ENCODE measurements around the gene NR1D2. TPM values are rescaled to one million over a fixed set of nuclear protein-coding genes. Genes with fewer than 3 reads are reported as not detected.

Gene NR1D2
- total RNA-seq, 2 experiments from 2014 or later: 3.8 to 4.1 TPM

- ATAC-seq (peak; percentile 71), DNase-seq (no peak)
- Mint-ChIP-seq H3K27ac (no peak overlapping the region), H3K36me3 (peaks cover 9% of the 10 kb centered on the region), H3K4me1 (peaks cover 10% of the 10 kb centered on the region), H3K4me3 (no peak overlapping the region), H3K27me3 (no peaks in the 10 kb centered on the region), H3K9me3 (ENCODE audit: low read depth) (no peaks in the 10 kb centered on the region)
- CTCF ChIA-PET: no interaction called here
Measured at GRCh38 chr3:23959135-23959900, 14.2 kb downstream of the NR1D2 start.

- Mint-ChIP-seq H3K27me3 (no peaks in the 10 kb centered on the region), H3K4me3 (no peak overlapping the region), H3K4me1 (peaks cover 10% of the 10 kb centered on the region), H3K9me3 (ENCODE audit: low read depth) (no peaks in the 10 kb centered on the region), H3K27ac (no peak overlapping the region), H3K36me3 (peaks cover 9% of the 10 kb centered on the region)
- no peak for DNase-seq
- CTCF ChIA-PET: no interaction called here
- ATAC-seq: no peak
Measured at GRCh38 chr3:23960649-23961048, 15.6 kb downstream of the NR1D2 start.

DNA sequence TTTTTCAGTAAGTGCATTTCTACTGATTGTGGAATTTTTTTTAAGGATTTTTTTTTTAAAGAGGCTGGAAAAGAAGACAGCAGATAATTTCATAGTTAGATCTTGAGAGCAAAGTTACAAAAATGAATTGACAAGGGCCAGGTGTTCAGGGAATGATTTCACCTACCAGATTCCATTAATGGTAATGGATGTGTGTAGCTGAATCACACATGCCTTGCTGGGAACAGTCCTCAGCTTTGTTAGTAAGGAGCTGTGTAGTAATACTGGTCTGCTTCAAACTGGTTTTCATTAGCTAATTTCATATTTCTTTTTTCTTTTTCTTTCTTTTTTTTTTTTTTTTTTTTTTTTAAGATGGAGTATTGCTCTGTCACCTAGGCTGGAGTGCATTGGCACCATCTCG, 16.0 kb downstream of the NR1D2 start:
- Mint-ChIP-seq H3K4me1 (peaks cover 10% of the 10 kb centered on the region), H3K27me3 (no peaks in the 10 kb centered on the region), H3K4me3 (no peak overlapping the region), H3K9me3 (ENCODE audit: low read depth) (no peaks in the 10 kb centered on the region), H3K36me3 (peaks cover 9% of the 10 kb centered on the region), H3K27ac (no peak overlapping the region)
- CTCF ChIA-PET: no interaction called here
- DNase-seq (no peak), ATAC-seq (no peak)

- ATAC-seq: no peak
- no peak overlapping the region for H3K27ac Mint-ChIP-seq
- H3K9me3 Mint-ChIP-seq (ENCODE audit: low read depth): no peaks in the 10 kb centered on the region
- peaks cover 10% of the 10 kb centered on the region for H3K4me1 Mint-ChIP-seq
- CTCF ChIA-PET: no interaction called here
- DNase-seq: no peak
- H3K27me3 Mint-ChIP-seq: no peaks in the 10 kb centered on the region
- no peak overlapping the region for H3K4me3 Mint-ChIP-seq
- peaks cover 7% of the 10 kb centered on the region for H3K36me3 Mint-ChIP-seq
Measured at GRCh38 chr3:23961913-23962312, 16.8 kb downstream of the NR1D2 start.

DNA sequence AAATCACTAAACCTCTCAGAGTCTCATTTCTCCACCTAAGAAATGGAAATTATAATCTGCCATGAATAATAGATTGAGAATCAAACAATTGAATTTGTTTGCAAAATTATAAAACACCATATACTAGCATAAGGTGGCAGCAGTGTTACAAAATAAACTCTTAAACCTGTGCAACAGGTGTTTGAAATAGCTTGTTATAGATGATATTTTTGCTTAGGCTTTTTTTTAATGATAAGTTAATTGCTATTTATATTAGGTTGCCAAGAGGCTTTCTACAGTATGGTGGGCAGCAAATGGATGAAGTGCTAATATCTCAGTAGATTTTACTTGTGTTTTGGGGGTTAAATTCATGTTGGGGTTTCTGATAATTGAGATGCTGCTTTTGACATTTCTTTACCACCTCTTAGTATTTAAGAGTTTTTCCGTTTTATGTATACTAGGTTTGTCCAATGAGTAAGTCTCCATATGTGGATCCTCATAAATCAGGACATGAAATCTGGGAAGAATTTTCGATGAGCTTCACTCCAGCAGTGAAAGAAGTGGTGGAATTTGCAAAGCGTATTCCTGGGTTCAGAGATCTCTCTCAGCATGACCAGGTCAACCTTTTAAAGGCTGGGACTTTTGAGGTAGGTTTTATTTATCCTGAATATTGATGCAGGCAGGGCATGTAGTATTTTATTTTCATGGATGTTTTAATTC, 19.6 kb downstream of the NR1D2 start:
- peaks cover 11% of the 10 kb centered on the region for H3K36me3 Mint-ChIP-seq
- no peak for ATAC-seq
- no peak for DNase-seq
- H3K9me3 Mint-ChIP-seq (ENCODE audit: low read depth): no peaks in the 10 kb centered on the region
- CTCF ChIA-PET: no interaction called here
- H3K4me3 Mint-ChIP-seq: no peak overlapping the region
- H3K4me1 Mint-ChIP-seq: peaks cover 1% of the 10 kb centered on the region
- no peak overlapping the region for H3K27ac Mint-ChIP-seq
- H3K27me3 Mint-ChIP-seq: no peaks in the 10 kb centered on the region

DNA sequence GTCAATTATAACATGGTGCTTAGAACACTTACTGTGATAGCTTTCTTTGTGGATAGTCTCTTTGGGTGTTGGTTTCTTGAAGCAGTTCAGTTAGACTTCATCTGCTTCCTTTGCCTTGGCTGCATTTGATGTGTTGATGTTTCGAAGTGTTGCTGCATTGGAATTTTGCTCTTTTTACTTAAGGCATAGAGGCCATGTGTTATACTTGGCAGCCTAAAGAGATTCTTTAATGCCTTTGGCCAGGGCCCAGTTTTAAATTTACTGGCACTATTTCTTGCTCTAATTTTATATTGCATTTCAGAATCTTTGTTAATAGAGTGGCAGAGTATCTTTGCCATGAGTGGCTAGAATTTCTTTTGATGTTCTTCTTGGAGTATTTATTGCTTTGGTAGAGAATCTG, 21.2 kb downstream of the NR1D2 start:
- Mint-ChIP-seq H3K27ac (no peak overlapping the region), H3K9me3 (ENCODE audit: low read depth) (no peaks in the 10 kb centered on the region), H3K27me3 (no peaks in the 10 kb centered on the region), H3K36me3 (peaks cover 11% of the 10 kb centered on the region), H3K4me3 (no peak overlapping the region), H3K4me1 (no peaks in the 10 kb centered on the region)
- ATAC-seq: no peak
- CTCF ChIA-PET: no interaction called here
- no peak for DNase-seq

- Mint-ChIP-seq H3K4me3 (no peak overlapping the region), H3K36me3 (peaks cover 6% of the 10 kb centered on the region), H3K27ac (no peak overlapping the region), H3K27me3 (no peaks in the 10 kb centered on the region), H3K9me3 (ENCODE audit: low read depth) (no peaks in the 10 kb centered on the region), H3K4me1 (no peaks in the 10 kb centered on the region)
- no peak for ATAC-seq
- no peak for DNase-seq
- CTCF ChIA-PET: interaction anchor here (0.6 kb wide), 1 partner anchor 68 kb away, joined by 3 read pairs; no protein-coding TSS in a partner anchor
Measured at GRCh38 chr3:23968463-23969184, 23.5 kb downstream of the NR1D2 start.

GRCh38 chr3:23969393-23969792, 24.3 kb downstream of the NR1D2 start:
- H3K36me3 Mint-ChIP-seq: peaks cover 6% of the 10 kb centered on the region
- H3K4me3 Mint-ChIP-seq: no peak overlapping the region
- no peaks in the 10 kb centered on the region for H3K27me3 Mint-ChIP-seq
- no peaks in the 10 kb centered on the region for H3K4me1 Mint-ChIP-seq
- no peaks in the 10 kb centered on the region for H3K9me3 Mint-ChIP-seq (ENCODE audit: low read depth)
- no peak for DNase-seq
- CTCF ChIA-PET: interaction anchor here (0.6 kb wide), 1 partner anchor 713 kb away, joined by 3 read pairs; no protein-coding TSS in a partner anchor
- ATAC-seq: no peak
- no peak overlapping the region for H3K27ac Mint-ChIP-seq

DNA sequence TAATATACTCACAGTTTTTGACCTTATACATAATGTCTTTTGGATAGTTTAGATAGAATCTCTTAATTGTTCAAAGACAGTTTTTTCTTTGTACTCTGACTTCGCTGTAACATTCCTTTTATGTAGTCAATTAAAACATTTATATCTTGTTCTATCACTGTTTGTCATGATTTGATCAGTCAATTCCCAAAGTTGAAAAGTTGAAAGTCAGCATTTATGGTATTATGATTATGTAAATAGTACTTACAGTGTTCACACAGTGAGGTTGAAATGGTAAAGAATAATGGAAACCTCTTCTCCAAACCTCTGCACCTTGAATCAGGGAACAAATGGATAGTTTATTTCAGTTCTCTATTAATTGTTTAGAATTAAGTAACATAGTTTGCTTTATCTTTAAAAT, 26.6 kb downstream of the NR1D2 start:
- CTCF ChIA-PET: no interaction called here
- no peak overlapping the region for H3K4me3 Mint-ChIP-seq
- peaks cover 8% of the 10 kb centered on the region for H3K36me3 Mint-ChIP-seq
- DNase-seq (no peak), ATAC-seq (no peak)
- no peak overlapping the region for H3K27ac Mint-ChIP-seq
- peaks cover 4% of the 10 kb centered on the region for H3K9me3 Mint-ChIP-seq (ENCODE audit: low read depth)
- H3K27me3 Mint-ChIP-seq: no peaks in the 10 kb centered on the region
- H3K4me1 Mint-ChIP-seq: no peaks in the 10 kb centered on the region

GRCh38 chr3:23976555-23976954, 31.5 kb downstream of the NR1D2 start:
- DNase-seq (no peak), ATAC-seq (no peak)
- Mint-ChIP-seq H3K27ac (no peak overlapping the region), H3K4me3 (no peak overlapping the region), H3K36me3 (peaks cover 4% of the 10 kb centered on the region), H3K9me3 (ENCODE audit: low read depth) (peaks cover 4% of the 10 kb centered on the region), H3K4me1 (no peaks in the 10 kb centered on the region), H3K27me3 (no peaks in the 10 kb centered on the region)
- CTCF ChIA-PET: no interaction called here

DNA sequence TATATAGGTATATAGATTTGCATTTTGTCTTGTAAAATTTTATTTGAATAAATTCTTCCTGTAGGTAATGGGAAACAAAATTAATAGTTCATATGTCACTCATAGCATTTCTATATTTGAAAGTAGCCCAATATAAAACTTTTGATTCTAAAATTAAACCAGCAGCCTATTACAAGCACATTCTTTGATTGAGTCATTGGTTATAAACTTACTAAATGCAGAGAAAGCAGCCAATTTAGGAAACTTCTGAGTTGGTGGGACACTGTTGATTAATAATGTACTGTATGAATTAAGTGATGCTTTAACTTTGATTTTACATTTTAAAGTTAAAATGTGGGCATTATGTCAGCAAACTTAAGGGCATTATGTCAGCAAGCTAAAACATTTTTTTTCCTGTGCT, 34.5 kb downstream of the NR1D2 start:
- Mint-ChIP-seq H3K9me3 (ENCODE audit: low read depth) (peaks cover 4% of the 10 kb centered on the region), H3K4me1 (no peaks in the 10 kb centered on the region), H3K36me3 (peaks cover 4% of the 10 kb centered on the region), H3K4me3 (no peak overlapping the region), H3K27me3 (no peaks in the 10 kb centered on the region), H3K27ac (no peak overlapping the region)
- CTCF ChIA-PET: interaction anchor here (0.8 kb wide), 1 partner anchor 20 kb away, joined by 3 read pairs; no protein-coding TSS in a partner anchor
- ATAC-seq (no peak), DNase-seq (no peak)

- peaks cover under 1% of the 10 kb centered on the region for H3K9me3 Mint-ChIP-seq (ENCODE audit: low read depth)
Measured at GRCh38 chr3:23981136-23981535, 36.0 kb downstream of the NR1D2 start.

DNA sequence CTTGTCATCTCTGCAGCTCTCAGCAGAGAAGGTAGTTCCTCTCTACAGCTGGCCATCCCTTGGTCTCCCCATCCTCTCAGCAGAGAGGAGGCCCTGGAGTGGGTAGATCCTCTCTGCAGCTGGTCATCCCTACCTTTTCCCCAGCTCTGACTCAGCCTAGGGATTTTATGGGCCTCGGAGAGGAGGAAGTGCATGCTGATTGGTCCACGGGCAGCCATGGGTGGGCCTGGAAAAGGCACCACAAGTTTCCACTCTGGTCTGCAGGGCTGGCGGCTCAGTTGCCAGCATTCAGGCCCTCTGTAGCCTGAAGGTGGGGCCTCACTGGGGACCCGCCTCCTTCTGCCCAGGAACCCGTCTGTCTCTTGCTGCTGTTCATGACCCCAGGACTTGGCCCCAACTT, 36.9 kb downstream of the NR1D2 start:
- Mint-ChIP-seq H3K27ac (no peak overlapping the region), H3K4me1 (no peaks in the 10 kb centered on the region), H3K4me3 (no peak overlapping the region), H3K27me3 (no peaks in the 10 kb centered on the region), H3K36me3 (no peaks in the 10 kb centered on the region), H3K9me3 (ENCODE audit: low read depth) (no peaks in the 10 kb centered on the region)
- DNase-seq (no peak), ATAC-seq (no peak)
- CTCF ChIA-PET: no interaction called here

More at GRCh38 chr3:23981136-23981535, 36.0 kb downstream of the NR1D2 start:
- Mint-ChIP-seq H3K36me3 (peaks cover under 1% of the 10 kb centered on the region), H3K27ac (no peak overlapping the region), H3K4me3 (no peak overlapping the region), H3K27me3 (no peaks in the 10 kb centered on the region), H3K4me1 (no peaks in the 10 kb centered on the region)
- CTCF ChIA-PET: no interaction called here
- DNase-seq (no peak), ATAC-seq (no peak)

- DNase-seq (no peak), ATAC-seq (no peak)
- no peak overlapping the region for H3K27ac Mint-ChIP-seq
- H3K4me3 Mint-ChIP-seq: no peak overlapping the region
- CTCF ChIA-PET: no interaction called here
- H3K9me3 Mint-ChIP-seq (ENCODE audit: low read depth): no peaks in the 10 kb centered on the region
- H3K4me1 Mint-ChIP-seq: no peaks in the 10 kb centered on the region
- no peaks in the 10 kb centered on the region for H3K36me3 Mint-ChIP-seq
- no peaks in the 10 kb centered on the region for H3K27me3 Mint-ChIP-seq
Measured at GRCh38 chr3:23984934-23985333, 39.8 kb downstream of the NR1D2 start.
